G401 (cell line): ENCODE data around the gene SH3TC2. TPM values are rescaled to one million over a fixed set of nuclear protein-coding genes. Genes with fewer than 3 reads are reported as not detected.
A peak's percentile ranks its signal among the peaks of the same experiment; 100 is the strongest.

Source experiments
- DNase-seq: peaks from one replicate; pipeline ENCODE4 v3.0.0-alpha.2; 2015; ENCODE audit warnings: low spot score
- in situ Hi-C: cut with HindIII; loops from 2 replicates; pipeline ENCODE4 v1.10.0; 2016; ENCODE audit warnings: low sequenced_read_pairs, mixed read lengths
- total RNA-seq: library from RNA; depleted of rRNA; stranded (reverse); fragments of >200 nt; shearing (Covaris generic); gene quantifications from 2 replicates; pipeline ENCODE4 v1.2.3, GENCODE V29; 2014

SH3TC2 gene
- total RNA-seq, 1 experiment from 2014 or later = not detected

- in situ Hi-C loops = no loop called here
- DNase-seq = no peak
Measured at GRCh38 chr5:149062371-149063016, 368 bp downstream of the SH3TC2 start.

- in situ Hi-C loops = no loop called here
- no peak for DNase-seq
Measured at GRCh38 chr5:149061341-149061740, 1.5 kb downstream of the SH3TC2 start.

GRCh38 chr5:149060325-149060724, 2.5 kb downstream of the SH3TC2 start:
- in situ Hi-C loops = no loop called here
- DNase-seq = no peak

- in situ Hi-C loops = no loop called here
- DNase-seq = no peak
Measured at GRCh38 chr5:149056616-149057165, 6.2 kb downstream of the SH3TC2 start.

- in situ Hi-C loops = no loop called here
- DNase-seq = no peak
Measured at GRCh38 chr5:149054416-149054815, 8.4 kb downstream of the SH3TC2 start.

GRCh38 chr5:149053072-149053695, 9.7 kb downstream of the SH3TC2 start:
- in situ Hi-C loops = no loop called here
- no peak for DNase-seq

- in situ Hi-C loops = no loop called here
Measured at GRCh38 chr5:149049371-149049781, 13.5 kb downstream of the SH3TC2 start.

GRCh38 chr5:149048811-149049210, 14.1 kb downstream of the SH3TC2 start:
- no peak for DNase-seq
- in situ Hi-C loops = no loop called here

More at GRCh38 chr5:149049371-149049781, 13.5 kb downstream of the SH3TC2 start:
- DNase-seq = no peak

GRCh38 chr5:149047462-149047861, 15.4 kb downstream of the SH3TC2 start:
- no peak for DNase-seq
- in situ Hi-C loops = no loop called here

GRCh38 chr5:149046196-149046829, 16.5 kb downstream of the SH3TC2 start:
- in situ Hi-C loops = no loop called here
- no peak for DNase-seq

GRCh38 chr5:149045089-149045460, 17.8 kb downstream of the SH3TC2 start:
- DNase-seq = no peak
- in situ Hi-C loops = no loop called here

GRCh38 chr5:149044453-149045088, 18.3 kb downstream of the SH3TC2 start:
- DNase-seq = no peak
- in situ Hi-C loops = no loop called here

GRCh38 chr5:149043641-149044040, 19.2 kb downstream of the SH3TC2 start:
- no peak for DNase-seq
- in situ Hi-C loops = no loop called here

GRCh38 chr5:149042865-149043264, 20.0 kb downstream of the SH3TC2 start:
- no peak for DNase-seq
- in situ Hi-C loops = no loop called here

- peak; percentile 67 for DNase-seq
- in situ Hi-C loops = no loop called here
Measured at GRCh38 chr5:149041242-149041641, 21.6 kb downstream of the SH3TC2 start.

- in situ Hi-C loops = no loop called here
Measured at GRCh38 chr5:149040421-149040820, 22.4 kb downstream of the SH3TC2 start.

GRCh38 chr5:149039506-149039905, 23.4 kb downstream of the SH3TC2 start:
- in situ Hi-C loops = no loop called here
- no peak for DNase-seq

More at GRCh38 chr5:149040421-149040820, 22.4 kb downstream of the SH3TC2 start:
- DNase-seq = no peak

GRCh38 chr5:149038336-149039080, 24.4 kb downstream of the SH3TC2 start:
- DNase-seq = no peak
- in situ Hi-C loops = no loop called here

- in situ Hi-C loops = no loop called here
- no peak for DNase-seq
Measured at GRCh38 chr5:149037817-149038216, 25.0 kb downstream of the SH3TC2 start.
